ENCODE measurements around the gene SUPT20HL2.

GRCh38 chrX:24339911-24340310 lies 26.0 kb upstream of the SUPT20HL2 start:
- TF ChIP-seq EZH2phosphoT487 (IDR thresholded peaks at IDR 0.05; ENCODE audit: unreplicated experiment), result no peak
- no peak for TF ChIP-seq CTCF (conservative IDR thresholded peaks at IDR 0.05; ENCODE audit: low read depth in 2 of 2)
- TF ChIP-seq EZH2 (IDR thresholded peaks at IDR 0.05; ENCODE audit: low read depth, unreplicated experiment), result no peak
- TF ChIP-seq ZNF114 (CRISPR knock-in tag; IDR thresholded peaks at IDR 0.05), result no peak
- TF ChIP-seq REST (IDR thresholded peaks at IDR 0.05; ENCODE audit: unreplicated experiment), result no peak
- no peak for TF ChIP-seq POLR2AphosphoS5 (IDR thresholded peaks at IDR 0.05; ENCODE audit: low read depth)
- no peak for TF ChIP-seq JUNB (IDR thresholded peaks at IDR 0.05; ENCODE audit: unreplicated experiment)
- TF ChIP-seq ETS1 (IDR thresholded peaks at IDR 0.05), result no peak
- TF ChIP-seq ZNF331 (CRISPR knock-in tag; IDR thresholded peaks at IDR 0.05; ENCODE audit: low read depth), result no peak
- no peak for TF ChIP-seq CREB1 (CRISPR knock-in tag; IDR thresholded peaks at IDR 0.05; ENCODE audit: low read depth)
- no peak for TF ChIP-seq ZNF462 (CRISPR knock-in tag; IDR thresholded peaks at IDR 0.05)
- no peak for TF ChIP-seq STAT1 (IDR thresholded peaks at IDR 0.05; ENCODE audit: unreplicated experiment)
- no peak for TF ChIP-seq NANOG (IDR thresholded peaks at IDR 0.05; ENCODE audit: borderline replicate concordance)

Measured in GM23338 (cell line).